Activated CD8-positive, alpha-beta T cell treated with anti-CD3 and anti-CD28 coated beads for 36 hours (primary cell): ENCODE measurements around the gene TTC16. TPM values are rescaled to one million over a fixed set of nuclear protein-coding genes. Genes with fewer than 3 reads are reported as not detected.

Source experiments
- ATAC-seq: fragments of 200-7000 bp; cut with Tn5 transposase; one replicate; pipeline ENCODE4 v1.10.0; 2021; ENCODE audit warnings: mild to moderate bottlenecking, moderate library complexity
- CTCF ChIA-PET: fragments of 350-600 bp; sonication (Branson Sonifier 250); formaldehyde crosslinking; loops from one replicate; lab custom pipeline; 2021; ENCODE audit warnings: antibody characterized with exemption; lab: Charles Lee
- POLR2A ChIA-PET: fragments of 350-600 bp; sonication (Branson Sonifier 250); formaldehyde crosslinking; loops from one replicate; lab custom pipeline; 2021; ENCODE audit warnings: antibody characterized with exemption; lab: Charles Lee
- DNase-seq: peaks from one replicate; pipeline ENCODE4 v3.0.0-alpha.2; 2020
- H3K27ac Mint-ChIP-seq: one replicate; pipeline ENCODE4 v1.8.0; 2021; ENCODE audit warnings: mild to moderate bottlenecking, mixed read lengths
- H3K27me3 Mint-ChIP-seq: one replicate; pipeline ENCODE4 v1.8.0; 2021; ENCODE audit warnings: mixed read lengths
- H3K36me3 Mint-ChIP-seq: one replicate; pipeline ENCODE4 v1.8.0; 2021; ENCODE audit warnings: low read depth, mixed read lengths
- H3K4me1 Mint-ChIP-seq: one replicate; pipeline ENCODE4 v1.8.0; 2021; ENCODE audit warnings: low read depth, mixed read lengths
- H3K4me3 Mint-ChIP-seq: one replicate; pipeline ENCODE4 v1.8.0; 2021; ENCODE audit warnings: mild to moderate bottlenecking, moderate library complexity, mixed read lengths
- H3K9me3 Mint-ChIP-seq: one replicate; pipeline ENCODE4 v1.8.0; 2021; ENCODE audit warnings: mixed read lengths
- CTCF ChIP-seq: fragments of 200-600 bp; IDR thresholded peaks from one replicate; pipeline ENCODE4 v1.8.0; 2022; ENCODE audit warnings: antibody characterized with exemption, mild to moderate bottlenecking
- intact Hi-C: fragments of 100-400 bp; cut with micrococcal nuclease; formaldehyde crosslinking; loops from one replicate; pipeline ENCODE4 v1.10.0; 2022
- total RNA-seq, 2 experiments: library from RNA; stranded (reverse); gene quantifications; one replicate each; pipeline ENCODE4 v1.2.3, GENCODE V29; 2021

Gene TTC16
- total RNA-seq, 2 experiments from 2014 or later = 2.1 to 2.3 TPM

GRCh38 chr9:127676638-127677037 lies 39.2 kb upstream of the TTC16 start:
- no peak for TF ChIP-seq CTCF
- Mint-ChIP-seq H3K27ac (no peak overlapping the region), H3K27me3 (no peaks in the 10 kb centered on the region), H3K4me3 (no peak overlapping the region), H3K9me3 (no peaks in the 10 kb centered on the region), H3K36me3 (peaks cover 5% of the 10 kb centered on the region), H3K4me1 (no peaks in the 10 kb centered on the region)
- POLR2A ChIA-PET = no interaction called here
- CTCF ChIA-PET = interaction anchor here (0.6 kb wide), 1 partner anchor 512 kb away, joined by 3 read pairs; no protein-coding TSS in a partner anchor
- intact Hi-C loops = no loop called here
- ATAC-seq = no peak
- DNase-seq = no peak

GRCh38 chr9:127679506-127679905 lies 36.4 kb upstream of the TTC16 start:
- POLR2A ChIA-PET = interaction anchor here (1.0 kb wide), 1 partner anchor 150 kb away, joined by 4 read pairs; no protein-coding TSS in a partner anchor
- no peak overlapping the region for H3K27ac Mint-ChIP-seq

GRCh38 chr9:127680226-127680625 lies 35.7 kb upstream of the TTC16 start:
- intact Hi-C loops = no loop called here
- ATAC-seq = no peak
- Mint-ChIP-seq H3K27ac (no peak overlapping the region), H3K36me3 (peaks cover 5% of the 10 kb centered on the region), H3K4me3 (no peak overlapping the region), H3K27me3 (no peaks in the 10 kb centered on the region), H3K9me3 (no peaks in the 10 kb centered on the region), H3K4me1 (no peaks in the 10 kb centered on the region)
- CTCF ChIA-PET = interaction anchor here (1.0 to 1.8 kb wide), 2 partner anchors 34 to 35 kb away, joined by 3 to 5 read pairs; partner anchors contain the start of gene PTRH1
- no peak for TF ChIP-seq CTCF
- no peak for DNase-seq
- POLR2A ChIA-PET = interaction anchor here (1.0 kb wide), 1 partner anchor 151 kb away, joined by 4 read pairs; no protein-coding TSS in a partner anchor

More at GRCh38 chr9:127679506-127679905, 36.4 kb upstream of the TTC16 start:
- CTCF ChIA-PET = interaction anchor here (1.8 kb wide), 1 partner anchor 34 kb away, joined by 5 read pairs; no protein-coding TSS in a partner anchor
- Mint-ChIP-seq H3K36me3 (peaks cover 5% of the 10 kb centered on the region), H3K9me3 (no peaks in the 10 kb centered on the region), H3K27me3 (no peaks in the 10 kb centered on the region), H3K4me1 (no peaks in the 10 kb centered on the region), H3K4me3 (no peak overlapping the region)
- no peak for DNase-seq
- TF ChIP-seq CTCF = no peak
- ATAC-seq = no peak
- intact Hi-C loops = no loop called here

- H3K27me3 Mint-ChIP-seq = no peaks in the 10 kb centered on the region
- intact Hi-C loops = no loop called here
- DNase-seq = no peak
- ATAC-seq = no peak
- ChIA-PET POLR2A (interaction anchor here (1.4 kb wide), 1 partner anchor 35 kb away, joined by 4 read pairs; the partner anchor contains the start of genes PTRH1 and TTC16), CTCF (interaction anchor here (1.0 to 1.8 kb wide), 2 partner anchors 34 to 35 kb away, joined by 3 to 5 read pairs; partner anchors contain the start of gene PTRH1)
- H3K9me3 Mint-ChIP-seq = no peaks in the 10 kb centered on the region
- H3K27ac Mint-ChIP-seq = no peak overlapping the region
- peaks cover 5% of the 10 kb centered on the region for H3K36me3 Mint-ChIP-seq
- H3K4me1 Mint-ChIP-seq = no peaks in the 10 kb centered on the region
- no peak for TF ChIP-seq CTCF
- H3K4me3 Mint-ChIP-seq = no peak overlapping the region
These were observed 35.0 kb upstream of the TTC16 start for GRCh38 chr9:127680846-127681245.

- H3K27ac Mint-ChIP-seq = no peak overlapping the region
- intact Hi-C loops = no loop called here
- POLR2A ChIA-PET = no interaction called here
- ATAC-seq (no peak), DNase-seq (no peak)
- no peaks in the 10 kb centered on the region for H3K4me1 Mint-ChIP-seq
- CTCF ChIA-PET = interaction anchor here (1.3 to 1.4 kb wide), 2 partner anchors 52 to 92 kb away, joined by 3 read pairs; partner anchors contain the start of gene TOR2A
- TF ChIP-seq CTCF = no peak
- no peaks in the 10 kb centered on the region for H3K9me3 Mint-ChIP-seq
- H3K36me3 Mint-ChIP-seq = peaks cover 5% of the 10 kb centered on the region
- no peak overlapping the region for H3K4me3 Mint-ChIP-seq
- H3K27me3 Mint-ChIP-seq = no peaks in the 10 kb centered on the region
These were observed 33.3 kb upstream of the TTC16 start for GRCh38 chr9:127682351-127683136.
